HG02588 (cell line): ENCODE data around the gene AUTS2.

Experiments used
- ATAC-seq: cut with Tn5 transposase; IDR thresholded peaks from one replicate; pipeline ENCODE4 v1.9.1; 2021; ENCODE audit warnings: mild to moderate bottlenecking, moderate library complexity; ENCODE audit not compliant: unreplicated experiment

Gene AUTS2

DNA sequence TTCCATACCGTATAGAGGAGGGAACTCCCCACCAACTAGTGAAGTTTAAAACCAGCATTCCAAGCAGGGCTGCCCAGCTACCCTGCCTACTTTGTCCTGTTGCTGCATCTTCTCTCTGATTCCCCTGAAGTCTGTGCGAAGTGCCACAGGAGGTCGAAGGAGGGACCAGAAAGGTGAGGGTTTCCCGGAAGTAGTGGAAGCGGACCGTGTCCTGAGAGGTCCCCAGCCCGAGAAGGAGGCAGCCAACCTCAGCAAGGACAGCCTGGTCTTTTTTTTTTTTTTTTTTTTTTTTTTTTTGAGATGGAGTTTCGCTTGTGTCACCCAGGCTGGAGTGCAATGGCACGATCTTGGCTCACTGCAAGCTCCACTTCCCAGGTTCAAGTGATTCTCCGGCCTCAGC is 861.8 kb downstream of the AUTS2 start:
- no peak for ATAC-seq

DNA sequence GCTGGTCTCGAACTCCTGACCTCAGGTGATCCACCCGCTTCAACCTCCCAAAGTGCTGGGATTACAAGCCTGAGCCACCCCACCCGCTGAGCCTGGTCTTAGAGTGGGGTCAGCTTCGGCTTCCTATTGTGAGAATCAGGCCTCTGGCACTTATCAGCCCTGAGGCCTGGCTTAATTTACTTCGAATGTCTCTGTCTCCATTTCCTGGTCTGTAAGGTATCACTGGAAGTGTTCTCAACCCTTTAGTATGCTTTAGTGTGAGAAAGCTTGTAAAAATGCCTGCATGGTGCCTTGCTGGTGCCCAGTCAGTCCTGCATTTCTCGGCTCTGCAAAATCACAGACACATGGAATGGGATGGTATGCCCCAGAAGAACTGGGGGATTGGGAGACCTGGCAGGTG is 862.3 kb downstream of the AUTS2 start:
- no peak for ATAC-seq

DNA sequence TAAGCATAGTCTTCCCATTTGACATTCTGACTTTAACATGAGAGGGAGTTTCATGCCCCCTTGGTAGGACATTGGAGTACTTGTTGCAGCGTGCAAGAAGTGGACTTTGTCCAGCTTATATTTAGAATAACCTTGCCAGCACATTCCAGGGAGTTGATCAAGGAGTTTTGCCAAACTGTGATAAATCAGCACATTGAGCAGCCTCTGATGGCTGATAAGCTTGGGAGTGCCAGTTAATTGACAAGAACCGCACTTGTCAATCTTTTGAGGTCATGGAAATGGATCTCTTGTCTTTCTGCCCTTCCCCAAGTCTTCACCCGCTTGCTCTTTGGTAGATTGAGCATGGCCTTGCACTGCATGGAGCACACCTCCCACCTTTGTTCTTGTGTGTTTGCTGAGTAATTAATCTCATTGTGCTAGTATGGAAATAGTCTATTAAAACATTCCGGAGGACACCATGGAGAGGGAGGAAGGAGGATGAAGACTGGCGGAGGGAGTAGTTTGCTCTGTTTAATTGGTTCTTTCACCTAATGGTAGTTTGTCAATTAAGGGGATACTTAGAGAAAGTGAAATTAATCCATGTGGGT is 865.2 kb downstream of the AUTS2 start:
- no peak for ATAC-seq

DNA sequence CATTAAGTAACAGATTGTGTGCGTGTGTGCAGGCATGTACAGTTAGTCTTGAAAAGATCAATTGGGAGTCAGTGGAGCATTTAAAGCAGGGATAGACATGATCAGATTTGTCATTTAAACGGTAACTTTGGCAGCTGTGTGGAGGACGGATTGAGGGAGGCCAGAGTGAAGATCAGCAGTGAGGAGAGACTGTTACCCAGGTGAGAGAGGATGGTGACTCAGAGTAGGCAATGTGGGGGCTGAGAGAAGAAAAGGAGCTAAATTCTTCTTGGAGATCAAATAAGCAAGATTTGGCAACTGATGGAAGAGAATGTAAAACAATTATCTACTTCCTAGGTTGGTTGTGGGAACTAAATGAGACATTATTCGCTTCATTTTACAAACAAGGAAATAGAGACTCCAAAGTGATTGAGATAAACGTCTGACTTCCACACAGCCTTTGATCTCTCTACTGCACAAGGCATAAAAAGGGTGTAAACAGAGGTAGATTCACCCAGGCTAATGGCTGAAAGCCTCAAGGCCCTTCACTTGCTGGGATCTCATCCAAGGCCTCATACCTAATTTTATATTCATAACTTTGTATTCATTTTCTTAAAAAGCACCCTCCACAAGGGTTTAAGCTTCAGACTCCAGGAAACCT is 868.6 kb downstream of the AUTS2 start:
- ATAC-seq, result no peak

DNA sequence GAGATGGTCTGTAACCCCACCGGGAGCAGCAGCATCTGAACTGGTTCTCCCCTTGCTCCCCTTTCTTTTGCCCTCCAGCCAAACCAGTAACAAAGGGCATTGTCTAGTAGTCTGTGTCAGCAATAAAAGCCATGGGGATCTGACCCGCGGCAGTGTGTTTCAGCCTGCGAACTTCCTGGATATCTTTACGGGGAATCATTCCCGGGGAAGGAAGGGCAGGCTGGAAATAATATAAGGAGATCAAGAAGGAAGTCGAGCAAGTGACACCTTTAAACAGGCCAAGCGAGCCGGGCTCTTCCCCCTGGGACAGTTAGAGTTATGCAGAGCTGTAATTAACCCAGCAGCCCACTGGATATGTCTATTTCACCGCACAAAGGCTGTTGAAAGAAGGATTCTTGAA is 872.5 kb downstream of the AUTS2 start:
- no peak for ATAC-seq

DNA sequence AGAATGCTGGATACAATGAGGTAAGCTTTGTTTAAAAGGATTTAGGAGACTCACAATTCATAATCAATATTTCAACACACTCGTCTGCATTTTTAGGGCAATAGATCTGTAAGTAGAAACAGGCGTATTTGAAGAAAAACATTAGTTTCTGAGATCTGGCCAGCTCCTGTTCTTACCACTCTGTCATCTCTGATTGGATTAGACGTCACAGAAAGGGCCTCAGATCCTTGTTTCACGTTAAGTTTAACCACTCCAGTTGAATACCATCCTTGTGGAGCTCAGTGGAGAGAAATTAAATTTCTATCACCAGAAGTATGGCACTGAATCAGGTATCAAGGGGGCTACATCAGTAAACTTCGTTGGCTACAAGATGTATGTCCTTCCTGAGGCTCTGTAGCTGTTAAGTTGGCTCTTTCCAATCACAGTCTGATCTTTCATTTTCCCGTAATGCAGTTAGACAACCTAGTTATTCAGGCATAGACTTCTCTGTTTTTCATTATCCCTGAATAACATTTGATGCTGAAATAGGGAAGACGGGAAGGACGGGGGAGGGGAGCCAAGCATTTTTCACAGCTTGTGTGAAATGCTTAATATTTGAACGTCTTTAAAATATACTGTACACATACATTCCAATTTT is 874.4 kb downstream of the AUTS2 start:
- ATAC-seq, result no peak

DNA sequence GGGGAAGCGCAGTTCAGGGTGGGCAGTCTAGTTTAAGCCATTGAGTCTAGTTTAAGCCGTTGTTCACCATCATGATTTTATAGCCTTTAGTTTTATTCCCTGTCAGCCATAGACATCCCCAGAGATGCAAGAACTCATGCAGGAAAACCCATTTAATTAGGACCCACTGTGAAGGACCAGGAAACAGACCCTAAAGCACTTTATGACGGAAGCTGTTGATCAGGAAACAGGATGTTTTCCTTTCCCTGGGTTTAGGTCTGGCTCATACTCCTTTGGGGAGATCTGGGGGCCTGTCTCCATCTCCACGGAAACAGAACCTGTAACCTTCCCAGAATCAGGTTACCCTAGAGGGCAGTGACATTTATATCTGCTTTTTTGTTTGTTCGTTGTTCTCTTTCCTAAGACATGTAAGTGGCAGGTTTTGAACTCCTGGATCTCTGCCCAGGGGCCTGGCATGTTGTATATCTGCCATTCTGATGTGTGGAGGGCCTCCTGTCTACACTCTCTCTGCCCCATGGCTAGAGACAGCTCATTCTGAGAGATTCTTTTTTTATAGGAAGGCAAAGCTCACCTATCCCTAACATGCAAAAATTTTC is 876.5 kb downstream of the AUTS2 start:
- no peak for ATAC-seq

DNA sequence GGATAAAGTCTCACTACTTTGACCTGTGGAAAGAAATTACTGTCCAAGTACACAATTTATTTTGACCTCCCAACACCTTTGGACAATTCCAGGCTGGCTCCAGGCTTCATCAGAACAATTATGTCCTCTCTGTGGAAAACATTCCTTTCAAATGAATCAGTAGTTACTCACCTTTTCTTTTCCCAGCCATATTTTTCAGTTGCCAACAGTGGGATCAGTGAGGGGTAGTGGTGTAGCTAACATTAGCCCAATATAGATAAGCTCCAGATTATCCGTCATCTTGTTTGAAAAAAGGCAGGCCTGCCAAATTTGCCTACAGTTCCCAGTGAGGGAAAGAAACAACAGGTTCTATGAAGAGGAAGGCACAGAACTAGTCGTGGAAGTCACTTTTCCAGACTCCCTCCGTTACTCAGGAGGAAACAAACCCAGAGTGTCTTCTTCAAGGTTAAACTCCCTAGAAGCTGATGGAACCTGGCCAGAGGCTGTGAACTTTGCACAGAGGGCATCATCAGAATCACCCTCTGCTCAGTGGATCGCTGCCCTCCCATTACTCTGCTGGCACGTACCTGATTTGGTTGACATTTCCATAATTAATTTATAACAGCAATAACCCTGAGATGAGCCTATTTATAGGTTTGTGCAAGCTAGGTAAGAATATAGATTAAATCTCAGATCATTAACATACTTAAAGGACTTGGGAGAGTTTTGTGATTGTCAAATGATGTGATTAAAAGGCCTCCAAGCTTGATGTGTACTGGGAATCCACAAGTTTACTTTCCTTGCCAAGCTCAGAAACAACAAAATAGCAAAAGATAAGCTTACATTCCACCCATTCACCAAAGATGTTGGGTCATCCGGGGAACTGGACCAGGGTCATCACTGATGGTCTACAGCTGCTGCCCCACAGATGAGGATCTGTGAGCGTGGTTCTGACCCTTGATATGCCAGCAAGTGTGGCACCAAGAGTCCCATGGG is 879.0 kb downstream of the AUTS2 start:
- ATAC-seq, result no peak

DNA sequence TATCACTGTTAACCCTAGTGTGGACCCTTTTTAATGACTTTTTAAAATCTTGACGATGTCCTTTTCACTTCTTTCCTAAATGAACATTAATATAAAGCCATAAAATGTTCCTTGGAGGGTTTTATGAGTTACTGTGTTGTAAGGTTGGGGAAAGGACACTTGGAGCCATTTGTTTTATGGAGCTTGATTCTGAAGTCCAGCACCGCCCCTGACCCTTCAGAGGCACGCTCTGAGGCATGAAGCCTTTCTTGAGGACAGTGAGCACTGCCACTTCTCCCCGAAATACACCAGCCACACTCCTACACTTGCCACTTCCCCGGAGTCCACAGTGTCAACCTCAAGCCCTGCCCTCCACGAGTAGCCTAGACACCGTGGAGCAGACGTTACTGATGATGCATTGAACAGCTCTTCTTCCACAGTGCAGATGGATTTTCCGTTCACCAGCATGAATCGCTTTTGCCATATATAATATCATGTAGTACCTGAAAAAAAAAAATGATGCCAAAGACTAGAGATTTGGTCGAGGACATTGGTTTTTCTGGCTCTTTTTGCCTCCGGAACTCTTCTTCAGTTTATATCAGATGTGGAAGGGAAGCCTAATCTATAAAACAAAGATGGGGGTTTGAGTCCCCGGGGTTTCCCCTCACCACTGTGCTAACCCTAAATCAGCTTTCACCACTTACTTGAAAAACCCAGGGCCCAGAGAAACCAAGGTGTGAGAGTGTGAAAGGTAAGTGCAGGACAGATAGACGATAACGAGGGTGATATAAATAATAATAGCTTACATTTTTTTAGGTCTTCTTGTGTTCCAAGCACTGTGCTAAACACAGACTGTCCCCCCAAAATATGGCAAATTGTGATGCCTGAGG is 881.1 kb downstream of the AUTS2 start:
- no peak for ATAC-seq

DNA sequence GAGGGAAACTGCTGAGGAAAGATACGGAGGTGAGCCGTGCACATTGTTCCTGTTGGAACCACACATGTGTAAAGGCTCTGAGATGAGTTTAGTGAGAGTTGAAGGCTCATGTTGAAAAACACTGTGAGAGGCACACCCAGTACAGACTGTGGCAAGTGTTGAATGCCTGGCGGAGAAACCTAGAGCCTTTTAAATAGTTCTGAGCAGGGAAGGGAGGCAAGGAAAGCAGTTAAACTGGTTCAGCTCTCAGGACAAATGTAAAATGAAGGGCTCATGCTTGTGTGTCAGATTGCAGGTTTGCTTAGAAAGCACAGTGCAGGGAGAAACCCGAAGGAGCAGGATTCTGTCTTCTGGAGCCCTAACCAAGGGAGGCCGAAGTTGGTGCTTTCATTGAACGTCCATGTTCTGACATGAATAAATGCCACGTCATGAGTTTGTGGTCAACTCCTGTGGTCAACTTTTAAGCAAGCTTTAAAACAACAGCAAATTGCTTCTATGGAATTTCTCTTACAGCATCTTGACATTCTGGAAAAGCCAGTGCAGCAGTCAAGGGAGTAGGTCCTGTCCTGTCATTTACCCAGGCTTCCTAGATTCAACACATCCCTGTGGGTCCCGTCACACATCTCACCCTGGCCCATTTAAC is 882.8 kb downstream of the AUTS2 start:
- no peak for ATAC-seq

DNA sequence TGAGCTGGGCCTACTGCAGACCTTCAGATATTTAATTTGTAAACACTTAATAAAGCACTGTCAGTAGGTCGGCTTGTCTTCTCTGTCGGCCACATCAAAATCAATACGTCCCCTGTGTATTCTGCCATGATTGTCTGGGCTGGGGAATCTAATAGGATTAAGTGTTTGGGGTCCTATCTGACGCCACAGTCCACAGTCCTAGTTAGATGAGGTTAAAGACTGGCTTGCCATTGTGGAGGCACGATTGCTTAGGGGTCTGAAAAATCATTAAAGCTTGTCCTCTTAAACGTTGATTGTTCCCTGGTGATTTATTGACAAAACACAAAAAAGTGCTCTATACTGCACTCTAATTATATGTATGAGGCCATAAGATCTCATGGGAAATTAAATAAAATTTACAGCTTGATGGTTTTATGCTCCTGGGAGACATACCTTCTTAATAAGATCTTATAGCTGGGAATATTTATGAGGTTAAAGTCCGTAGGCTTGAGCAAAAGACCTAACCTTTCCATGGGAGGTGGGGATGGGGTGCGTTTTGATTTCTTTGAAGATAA is 883.4 kb downstream of the AUTS2 start:
- ATAC-seq, result no peak

DNA sequence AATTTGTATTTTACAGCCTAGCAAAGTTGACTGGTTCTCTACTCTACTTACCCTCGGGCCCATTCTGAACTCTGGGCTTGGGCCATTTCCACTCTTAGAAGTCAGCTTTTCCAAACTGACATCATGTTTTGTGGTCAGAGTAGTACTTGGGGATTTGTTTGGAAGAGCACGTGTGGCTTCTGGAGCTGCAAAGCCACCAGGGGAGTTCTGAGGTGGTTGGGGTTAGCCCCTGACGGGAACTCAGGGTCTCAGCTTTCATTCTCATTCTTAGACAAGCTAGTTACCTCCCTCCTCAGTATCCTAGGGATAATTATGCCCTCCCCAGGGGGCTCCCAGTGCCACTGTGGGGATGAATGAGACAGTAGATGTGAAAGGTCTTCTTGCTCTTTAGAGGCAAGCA is 886.0 kb downstream of the AUTS2 start:
- no peak for ATAC-seq

DNA sequence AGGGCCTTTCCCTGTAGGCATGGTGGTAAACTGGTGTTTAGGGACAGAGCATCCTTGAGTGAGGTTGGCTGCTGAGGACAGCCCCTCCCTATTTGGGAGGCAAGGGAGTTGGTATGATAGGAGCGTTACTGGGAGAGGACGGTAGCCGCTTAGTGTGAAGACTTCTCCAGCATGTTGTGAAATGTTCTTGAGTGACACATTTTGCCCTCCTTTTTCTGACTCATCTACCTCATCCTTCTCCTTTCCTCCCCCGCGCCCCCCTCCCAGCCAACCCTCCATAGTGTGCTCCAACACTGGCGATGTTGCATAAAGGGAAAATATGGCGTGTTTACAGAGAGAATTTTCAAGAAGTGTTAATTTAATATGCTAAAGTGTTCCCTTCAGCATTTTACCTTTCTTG is 888.7 kb downstream of the AUTS2 start:
- no peak for ATAC-seq

DNA sequence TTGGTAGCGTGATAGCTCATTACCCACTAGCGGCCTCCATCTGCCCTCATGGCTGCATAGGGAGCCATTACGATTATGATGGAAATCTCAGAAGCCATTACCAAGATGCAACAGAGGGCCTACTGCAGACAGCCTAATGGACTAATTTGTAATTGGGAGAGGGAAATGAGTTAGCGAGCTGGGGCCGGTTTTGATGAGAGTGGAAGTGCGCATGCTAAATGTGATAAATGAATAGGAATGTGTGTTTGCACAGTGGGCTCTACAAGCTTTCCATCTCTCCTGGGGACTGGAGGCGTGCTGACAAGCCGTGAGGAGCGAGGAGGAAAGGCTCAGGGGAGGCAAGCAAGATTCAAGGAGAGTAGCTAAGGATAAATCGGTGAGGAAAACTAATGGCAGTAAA is 889.2 kb downstream of the AUTS2 start:
- ATAC-seq, result no peak

DNA sequence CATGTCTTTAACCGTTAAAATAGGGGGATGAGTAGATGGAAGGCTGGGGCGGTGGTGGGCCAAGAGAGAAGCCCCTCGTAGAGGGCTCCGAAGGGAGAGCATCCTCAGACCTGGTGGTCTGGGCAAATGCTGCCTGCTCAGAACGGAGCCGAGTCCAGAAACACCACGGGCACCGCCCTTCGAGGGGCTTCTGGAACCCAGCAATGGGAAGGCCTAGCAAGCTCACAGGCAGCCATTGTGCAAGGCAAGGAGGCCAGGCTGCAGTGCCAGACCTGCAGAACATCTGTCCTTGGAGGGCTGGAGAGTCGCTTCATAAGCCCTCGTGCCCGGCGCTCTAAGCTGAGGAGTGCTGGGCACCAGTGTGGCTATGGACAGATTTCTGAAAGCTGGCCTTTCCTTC is 889.6 kb downstream of the AUTS2 start:
- ATAC-seq, result no peak

DNA sequence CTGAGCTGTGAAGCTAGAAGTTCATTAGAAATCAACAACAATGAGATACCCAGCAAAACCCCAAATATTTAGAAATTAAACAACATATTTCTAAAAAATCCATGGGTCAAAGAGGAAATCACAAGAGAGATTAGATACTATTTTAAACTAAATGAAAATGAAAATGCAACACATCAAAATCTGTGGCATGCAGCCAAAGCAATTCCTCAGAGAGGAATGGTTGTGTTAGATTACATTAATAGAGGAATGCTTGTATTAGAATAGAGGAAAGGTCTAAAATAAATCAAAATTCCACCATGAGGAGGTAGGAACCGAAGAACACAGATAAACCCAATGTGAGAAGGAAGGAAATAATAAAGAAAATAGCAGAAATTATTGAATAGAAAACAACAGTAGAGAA is 891.5 kb downstream of the AUTS2 start:
- ATAC-seq, result no peak

DNA sequence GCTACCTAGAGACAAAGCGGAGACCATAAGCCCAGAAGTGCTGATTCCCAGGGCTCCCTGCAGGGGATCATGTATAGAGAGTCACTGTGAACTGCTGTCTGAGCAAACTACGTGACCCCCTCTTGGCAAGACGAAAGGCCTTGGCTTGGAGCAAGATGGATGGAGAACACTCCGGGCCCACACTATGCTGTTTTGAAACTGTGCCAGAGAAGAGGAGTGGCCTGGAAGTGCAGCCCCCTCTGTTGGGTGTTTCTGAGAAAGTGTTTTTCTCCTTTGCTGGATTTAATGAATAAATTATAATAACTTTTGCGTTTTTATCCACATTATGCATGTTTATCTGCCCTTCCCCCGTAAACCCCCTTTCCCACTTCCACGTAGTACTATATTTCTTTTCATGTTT is 894.4 kb downstream of the AUTS2 start:
- no peak for ATAC-seq

DNA sequence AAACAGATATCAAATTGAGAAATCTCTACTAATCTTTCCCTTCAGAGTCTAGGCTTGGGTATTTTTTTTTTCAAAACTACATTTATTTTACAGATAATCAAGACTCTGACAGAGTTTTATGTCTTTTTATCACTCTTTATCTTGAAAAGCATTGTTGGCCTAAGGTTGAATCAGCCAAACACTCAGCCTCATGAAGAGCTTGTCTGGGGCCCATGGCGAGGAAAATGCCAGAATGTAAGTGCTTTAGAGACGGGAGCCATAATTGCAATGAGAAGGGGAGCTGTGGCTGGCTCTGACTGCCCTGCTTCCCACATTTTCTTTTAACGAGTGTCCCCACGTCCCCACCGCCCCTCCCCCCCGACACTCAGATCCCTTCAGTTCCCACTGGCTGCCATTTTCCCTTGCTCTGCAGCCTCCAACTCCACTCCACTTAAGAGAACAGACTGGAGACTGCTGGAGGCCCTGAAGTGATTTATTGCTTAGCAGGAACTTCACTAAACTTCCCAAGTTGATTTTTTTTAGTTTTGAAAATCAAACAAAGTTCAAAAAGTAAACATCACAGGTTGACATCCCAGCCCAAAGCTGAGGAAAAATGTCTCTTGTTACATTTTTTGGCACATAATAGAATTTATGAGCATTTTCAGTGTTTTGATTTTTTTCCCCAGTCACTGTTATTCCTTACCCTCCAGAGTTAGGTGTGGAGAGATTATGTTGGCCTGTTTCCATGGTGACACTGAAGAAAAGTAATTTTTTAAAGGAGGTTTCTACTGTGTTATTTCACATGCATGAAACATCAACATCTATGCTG is 896.2 kb downstream of the AUTS2 start:
- ATAC-seq, result no peak

DNA sequence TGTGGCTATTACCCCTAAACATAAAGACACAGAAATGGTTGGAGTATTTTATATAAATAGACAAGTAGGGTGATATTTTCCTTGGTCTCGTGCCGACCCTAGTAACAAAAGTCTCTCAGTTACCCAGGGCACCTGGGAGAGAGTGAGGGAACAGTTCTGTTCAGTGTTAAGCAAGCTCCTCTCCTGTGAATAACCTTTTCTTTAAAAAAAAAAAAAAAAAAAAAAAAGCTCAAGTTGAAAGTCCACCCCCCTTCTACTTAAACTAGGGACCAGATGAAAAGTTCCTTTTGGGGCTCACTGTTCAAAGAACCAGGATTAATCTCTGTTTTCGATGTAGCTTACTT is 896.7 kb downstream of the AUTS2 start:
- ATAC-seq, result no peak
